ENCODE measurements around the gene SESN1. TPM values are rescaled to one million over a fixed set of nuclear protein-coding genes. Genes with fewer than 3 reads are reported as not detected.
"Not testable (repeated sequence)": the region's sequence is repeated elsewhere in the genome, so short reads cannot be mapped to it uniquely, and the experiment has no call there.

Gene SESN1
- total RNA-seq, 1 donor from 2014 or later = 27.3 TPM

GRCh38 chr6:109091314-109092024 is 3.2 kb downstream of the SESN1 start:
- H3K27me3 Mint-ChIP-seq (ENCODE audit: low read depth, unreplicated experiment) = no peaks in the 10 kb centered on the region
- no peaks in the 10 kb centered on the region for H3K36me3 ChIP-seq (ENCODE audit: insufficient read depth, low read length)
- no peak overlapping the region for H3K4me3 ChIP-seq (ENCODE audit: insufficient read depth, low read depth, low read length)

DNA sequence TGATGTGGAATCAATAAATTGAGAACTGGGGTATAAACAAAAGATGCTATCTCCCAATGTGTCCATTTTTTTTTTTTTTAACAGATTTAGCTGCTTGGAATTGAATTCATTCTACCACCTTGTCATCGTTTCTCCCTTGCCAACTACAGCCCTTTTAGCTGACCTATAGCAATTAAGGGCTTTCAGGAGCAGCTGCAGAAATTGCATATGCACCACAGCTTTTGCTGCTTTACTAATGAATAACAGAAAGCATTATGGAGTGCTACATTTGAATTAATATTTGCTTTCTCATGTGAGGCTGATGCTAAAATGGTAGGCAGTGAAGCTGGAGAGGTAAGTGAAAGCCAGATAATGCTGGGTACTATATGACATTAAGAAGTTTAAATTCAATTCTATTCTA is 5.7 kb downstream of the SESN1 start:
- Mint-ChIP-seq H3K4me1 (ENCODE audit: low read depth, unreplicated experiment) (peaks cover 4% of the 10 kb centered on the region), H3K27ac (ENCODE audit: unreplicated experiment) (no peak overlapping the region), H3K9me3 (ENCODE audit: unreplicated experiment) (no peaks in the 10 kb centered on the region), H3K4me3 (ENCODE audit: unreplicated experiment) (no peak overlapping the region), H3K27me3 (ENCODE audit: low read depth, unreplicated experiment) (no peaks in the 10 kb centered on the region), H3K36me3 (ENCODE audit: low read depth, unreplicated experiment) (peaks cover 1% of the 10 kb centered on the region)
- Histone ChIP-seq H2AFZ (ENCODE audit: low read depth, low read length) (no peak overlapping the region), H3K27me3 (ENCODE audit: insufficient read depth, low read length) (no peaks in the 10 kb centered on the region), H3K9ac (ENCODE audit: low read length) (no peak overlapping the region), H3K36me3 (ENCODE audit: insufficient read depth, low read length) (no peaks in the 10 kb centered on the region), H3K4me3 (ENCODE audit: insufficient read depth, low read depth, low read length) (no peak overlapping the region), H3K79me2 (ENCODE audit: insufficient read depth, low read length) (peaks cover 40% of the 10 kb centered on the region), H4K20me1 (ENCODE audit: insufficient read depth, low read length) (peaks cover 27% of the 10 kb centered on the region), H3K4me1 (ENCODE audit: insufficient read depth, low read length) (no peaks in the 10 kb centered on the region), H3K9me3 (ENCODE audit: insufficient read depth, low read depth, low read length) (no peaks in the 10 kb centered on the region), H3K4me2 (ENCODE audit: low read length) (no peak overlapping the region), H3K27ac (ENCODE audit: low read depth, low read length) (no peak overlapping the region)
- TF ChIP-seq EZH2 (IDR thresholded peaks at IDR 0.05; ENCODE audit: insufficient read depth, low read length) = no peak
- TF ChIP-seq, protein P1, sequence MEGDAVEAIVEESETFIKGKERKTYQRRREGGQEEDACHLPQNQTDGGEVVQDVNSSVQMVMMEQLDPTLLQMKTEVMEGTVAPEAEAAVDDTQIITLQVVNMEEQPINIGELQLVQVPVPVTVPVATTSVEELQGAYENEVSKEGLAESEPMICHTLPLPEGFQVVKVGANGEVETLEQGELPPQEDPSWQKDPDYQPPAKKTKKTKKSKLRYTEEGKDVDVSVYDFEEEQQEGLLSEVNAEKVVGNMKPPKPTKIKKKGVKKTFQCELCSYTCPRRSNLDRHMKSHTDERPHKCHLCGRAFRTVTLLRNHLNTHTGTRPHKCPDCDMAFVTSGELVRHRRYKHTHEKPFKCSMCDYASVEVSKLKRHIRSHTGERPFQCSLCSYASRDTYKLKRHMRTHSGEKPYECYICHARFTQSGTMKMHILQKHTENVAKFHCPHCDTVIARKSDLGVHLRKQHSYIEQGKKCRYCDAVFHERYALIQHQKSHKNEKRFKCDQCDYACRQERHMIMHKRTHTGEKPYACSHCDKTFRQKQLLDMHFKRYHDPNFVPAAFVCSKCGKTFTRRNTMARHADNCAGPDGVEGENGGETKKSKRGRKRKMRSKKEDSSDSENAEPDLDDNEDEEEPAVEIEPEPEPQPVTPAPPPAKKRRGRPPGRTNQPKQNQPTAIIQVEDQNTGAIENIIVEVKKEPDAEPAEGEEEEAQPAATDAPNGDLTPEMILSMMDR (IDR thresholded peaks at IDR 0.05; ENCODE audit: insufficient read depth, low read depth, low read length) = no peak
- no peak for DNase-seq (ENCODE audit: low read depth)
- FAIRE-seq = no peak

More at GRCh38 chr6:109091314-109092024, 3.2 kb downstream of the SESN1 start:
- no peak for TF ChIP-seq EZH2 (IDR thresholded peaks at IDR 0.05; ENCODE audit: insufficient read depth, low read length)
- TF ChIP-seq, protein P1 (IDR thresholded peaks at IDR 0.05; ENCODE audit: insufficient read depth, low read depth, low read length) = no peak
- Histone ChIP-seq H3K27me3 (ENCODE audit: insufficient read depth, low read length) (no peaks in the 10 kb centered on the region), H4K20me1 (ENCODE audit: insufficient read depth, low read length) (peaks cover 29% of the 10 kb centered on the region), H3K9me3 (ENCODE audit: insufficient read depth, low read depth, low read length) (no peaks in the 10 kb centered on the region), H3K4me1 (ENCODE audit: insufficient read depth, low read length) (peaks cover 2% of the 10 kb centered on the region), H3K79me2 (ENCODE audit: insufficient read depth, low read length) (peaks cover 50% of the 10 kb centered on the region), H2AFZ (ENCODE audit: low read depth, low read length) (no peak overlapping the region), H3K4me2 (ENCODE audit: low read length) (peak overlapping the region; percentile 83), H3K27ac (ENCODE audit: low read depth, low read length) (no peak overlapping the region), H3K9ac (ENCODE audit: low read length) (no peak overlapping the region)
- peaks cover 8% of the 10 kb centered on the region for H3K4me1 Mint-ChIP-seq (ENCODE audit: low read depth, unreplicated experiment)
- H3K4me3 Mint-ChIP-seq (ENCODE audit: unreplicated experiment) = peak overlapping the region; percentile 90
- no peaks in the 10 kb centered on the region for H3K9me3 Mint-ChIP-seq (ENCODE audit: unreplicated experiment)
- H3K36me3 Mint-ChIP-seq (ENCODE audit: low read depth, unreplicated experiment) = peaks cover 1% of the 10 kb centered on the region
- FAIRE-seq (no peak), DNase-seq (ENCODE audit: low read depth) (no peak)
- no peak overlapping the region for H3K27ac Mint-ChIP-seq (ENCODE audit: unreplicated experiment)

DNA sequence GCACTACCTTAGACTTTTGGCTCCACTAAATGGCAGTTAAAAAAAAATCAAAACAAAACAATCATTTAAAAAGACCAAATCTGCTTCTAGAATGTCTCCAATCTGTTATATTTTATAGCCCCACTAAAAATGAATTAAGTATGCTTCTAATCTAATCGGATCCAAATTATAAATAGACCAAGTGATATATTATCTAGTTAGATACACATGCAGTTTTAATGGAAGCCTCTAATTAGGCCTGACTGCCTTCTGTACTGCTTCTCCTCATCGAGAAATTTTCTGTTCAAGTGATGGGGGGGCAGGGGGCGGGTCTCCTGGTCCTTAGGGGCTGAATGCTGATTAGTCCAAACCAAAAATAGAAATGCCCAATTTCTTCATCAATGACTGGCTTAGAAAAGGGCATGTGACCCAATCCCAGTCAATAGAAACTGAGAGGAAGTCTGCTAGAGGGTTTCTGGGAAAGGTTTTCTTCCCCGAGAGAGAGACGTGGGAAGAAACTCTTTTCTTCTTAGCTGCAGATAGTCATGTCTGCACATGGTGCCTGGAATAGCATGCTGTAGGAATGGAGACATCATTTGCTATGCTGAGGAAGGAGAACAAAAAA is 6.9 kb downstream of the SESN1 start:
- H3K9me3 ChIP-seq (ENCODE audit: insufficient read depth, low read depth, low read length) = no peaks in the 10 kb centered on the region
- H3K27ac ChIP-seq (ENCODE audit: low read depth, low read length) = no peak overlapping the region
- Mint-ChIP-seq H3K27me3 (ENCODE audit: low read depth, unreplicated experiment) (no peaks in the 10 kb centered on the region), H3K36me3 (ENCODE audit: low read depth, unreplicated experiment) (peaks cover 1% of the 10 kb centered on the region), H3K4me1 (ENCODE audit: low read depth, unreplicated experiment) (peaks cover 4% of the 10 kb centered on the region), H3K27ac (ENCODE audit: unreplicated experiment) (no peak overlapping the region), H3K9me3 (ENCODE audit: unreplicated experiment) (no peaks in the 10 kb centered on the region), H3K4me3 (ENCODE audit: unreplicated experiment) (no peak overlapping the region)
- no peak for FAIRE-seq
- H2AFZ ChIP-seq (ENCODE audit: low read depth, low read length) = no peak overlapping the region
- peaks cover 21% of the 10 kb centered on the region for H4K20me1 ChIP-seq (ENCODE audit: insufficient read depth, low read length)
- no peak overlapping the region for H3K9ac ChIP-seq (ENCODE audit: low read length)
- H3K4me1 ChIP-seq (ENCODE audit: insufficient read depth, low read length) = no peaks in the 10 kb centered on the region
- DNase-seq (ENCODE audit: low read depth) = no peak
- no peaks in the 10 kb centered on the region for H3K27me3 ChIP-seq (ENCODE audit: insufficient read depth, low read length)
- TF ChIP-seq, protein P1 (IDR thresholded peaks at IDR 0.05; ENCODE audit: insufficient read depth, low read depth, low read length) = no peak
- no peak for TF ChIP-seq EZH2 (IDR thresholded peaks at IDR 0.05; ENCODE audit: insufficient read depth, low read length)
- H3K79me2 ChIP-seq (ENCODE audit: insufficient read depth, low read length) = peaks cover 27% of the 10 kb centered on the region
- H3K4me2 ChIP-seq (ENCODE audit: low read length) = no peak overlapping the region
- H3K4me3 ChIP-seq (ENCODE audit: insufficient read depth, low read depth, low read length) = no peak overlapping the region
- H3K36me3 ChIP-seq (ENCODE audit: insufficient read depth, low read length) = no peaks in the 10 kb centered on the region

DNA sequence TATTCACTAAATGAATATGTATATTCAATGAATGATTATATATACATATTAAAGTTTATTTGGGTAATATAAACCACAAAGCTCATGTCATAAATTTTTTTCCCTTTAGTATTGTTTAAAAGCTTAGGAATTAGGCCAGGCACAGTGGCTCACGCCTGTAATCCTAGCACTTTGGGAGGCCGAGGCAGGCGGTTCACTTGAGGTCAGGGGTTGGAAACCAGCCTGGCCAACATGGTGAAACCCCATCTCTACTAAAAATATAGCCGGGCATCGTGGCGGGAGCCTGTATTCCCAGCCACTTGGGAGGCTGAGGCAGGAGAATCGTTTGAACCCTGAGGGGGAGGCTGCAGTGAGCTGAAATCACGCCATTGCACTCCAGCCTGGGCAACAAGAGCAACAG is 10.5 kb downstream of the SESN1 start:
- not testable (repeated sequence) for DNase-seq (ENCODE audit: low read depth); H3K36me3 Mint-ChIP-seq (ENCODE audit: low read depth, unreplicated experiment); H3K27ac Mint-ChIP-seq (ENCODE audit: unreplicated experiment); H3K9me3 ChIP-seq (ENCODE audit: insufficient read depth, low read depth, low read length); H3K4me2 ChIP-seq (ENCODE audit: low read length); H3K4me3 Mint-ChIP-seq (ENCODE audit: unreplicated experiment); H3K36me3 ChIP-seq (ENCODE audit: insufficient read depth, low read length); H3K27me3 Mint-ChIP-seq (ENCODE audit: low read depth, unreplicated experiment); H2AFZ ChIP-seq (ENCODE audit: low read depth, low read length); H4K20me1 ChIP-seq (ENCODE audit: insufficient read depth, low read length); H3K27ac ChIP-seq (ENCODE audit: low read depth, low read length); H3K9ac ChIP-seq (ENCODE audit: low read length); H3K9me3 Mint-ChIP-seq (ENCODE audit: unreplicated experiment); FAIRE-seq; H3K4me1 ChIP-seq (ENCODE audit: insufficient read depth, low read length); H3K27me3 ChIP-seq (ENCODE audit: insufficient read depth, low read length); H3K79me2 ChIP-seq (ENCODE audit: insufficient read depth, low read length); H3K4me3 ChIP-seq (ENCODE audit: insufficient read depth, low read depth, low read length); H3K4me1 Mint-ChIP-seq (ENCODE audit: low read depth, unreplicated experiment)

Measured in astrocyte (in vitro differentiated cells and primary cell).